ENCODE results near the gene WNT5B. TPM values are rescaled to one million over a fixed set of nuclear protein-coding genes. Genes with fewer than 3 reads are reported as not detected.
A peak's percentile ranks its signal among the peaks of the same experiment; 100 is the strongest.

The WNT5B gene
- total and polyA plus RNA-seq, 9 of the 15 experiments (the other 6 are each of a cell fraction or from before 2014, with no cell fraction given), result 0.42 to 16.8 (median 5.4) TPM

GRCh38 chr12:1614360-1614759, 14.7 kb upstream of the WNT5B start (continued):
- TF ChIP-seq ZNF57 (CRISPR knock-in tag; IDR thresholded peaks at IDR 0.05) (no peak), HDAC1 (IDR thresholded peaks at IDR 0.05) (no peak), NR4A1 (CRISPR knock-in tag; IDR thresholded peaks at IDR 0.05) (no peak), NR4A1 (tag; IDR thresholded peaks at IDR 0.05) (no peak), TFAP4 (CRISPR knock-in tag; IDR thresholded peaks at IDR 0.05; ENCODE audit: borderline replicate concordance) (peak; percentile 86), TEAD4 (IDR thresholded peaks at IDR 0.05; ENCODE audit: low read length) (peak; percentile 61), TEAD4 (CRISPR knock-in tag; IDR thresholded peaks at IDR 0.05; ENCODE audit: borderline replicate concordance) (no peak), PCBP1 (IDR thresholded peaks at IDR 0.05; ENCODE audit: low read depth, low read length, poor library complexity, severe bottlenecking) (no peak), RFX1 (IDR thresholded peaks at IDR 0.05) (peak; percentile 12; the same call in 1 of the 2 replicates), DLX4 (CRISPR knock-in tag; IDR thresholded peaks at IDR 0.05) (no peak), PHB (CRISPR knock-in tag; IDR thresholded peaks at IDR 0.05) (no peak), ZBTB9 (CRISPR knock-in tag; IDR thresholded peaks at IDR 0.05) (no peak), CBFA2T3 (IDR thresholded peaks at IDR 0.05) (peak; percentile 71), CHD4 (IDR thresholded peaks at IDR 0.05; ENCODE audit: insufficient read depth, insufficient replicate concordance, low read depth, low read length, poor library complexity, severe bottlenecking) (no peak), MYC (IDR thresholded peaks at IDR 0.05; ENCODE audit: low read depth, low read length) (no peak), MYC (CRISPR knock-in tag; IDR thresholded peaks at IDR 0.05; ENCODE audit: borderline replicate concordance, low read depth) (no peak), SIX5 (IDR thresholded peaks at IDR 0.05; ENCODE audit: borderline replicate concordance in 1 of 2, insufficient read depth in 1 of 2, low read depth in 1 of 2, low read length in 2 of 2) (no peak), ERF (CRISPR knock-in tag; IDR thresholded peaks at IDR 0.05) (no peak), NFRKB (IDR thresholded peaks at IDR 0.05; ENCODE audit: low read depth) (no peak), ARID1B (IDR thresholded peaks at IDR 0.05) (peak; percentile 53; the same call in 1 of the 2 replicates), DACH1 (IDR thresholded peaks at IDR 0.05; ENCODE audit: partially characterized antibody) (no peak), ARID2 (IDR thresholded peaks at IDR 0.05) (no peak), BRD9 (IDR thresholded peaks at IDR 0.05; ENCODE audit: low read depth, partially characterized antibody) (no peak)
- TF ChIP-seq, protein P1, sequence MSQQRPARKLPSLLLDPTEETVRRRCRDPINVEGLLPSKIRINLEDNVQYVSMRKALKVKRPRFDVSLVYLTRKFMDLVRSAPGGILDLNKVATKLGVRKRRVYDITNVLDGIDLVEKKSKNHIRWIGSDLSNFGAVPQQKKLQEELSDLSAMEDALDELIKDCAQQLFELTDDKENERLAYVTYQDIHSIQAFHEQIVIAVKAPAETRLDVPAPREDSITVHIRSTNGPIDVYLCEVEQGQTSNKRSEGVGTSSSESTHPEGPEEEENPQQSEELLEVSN (IDR thresholded peaks at IDR 0.05; ENCODE audit: borderline replicate concordance in 1 of 2, extremely low read depth in 1 of 2, insufficient read depth in 1 of 2, insufficient read length in 1 of 2, low read depth in 1 of 2, low read length in 1 of 2, poor library complexity in 1 of 2, severe bottlenecking in 1 of 2), result peak in 1 of 2 experiments; percentile 9
- TF ChIP-seq, protein P2, sequence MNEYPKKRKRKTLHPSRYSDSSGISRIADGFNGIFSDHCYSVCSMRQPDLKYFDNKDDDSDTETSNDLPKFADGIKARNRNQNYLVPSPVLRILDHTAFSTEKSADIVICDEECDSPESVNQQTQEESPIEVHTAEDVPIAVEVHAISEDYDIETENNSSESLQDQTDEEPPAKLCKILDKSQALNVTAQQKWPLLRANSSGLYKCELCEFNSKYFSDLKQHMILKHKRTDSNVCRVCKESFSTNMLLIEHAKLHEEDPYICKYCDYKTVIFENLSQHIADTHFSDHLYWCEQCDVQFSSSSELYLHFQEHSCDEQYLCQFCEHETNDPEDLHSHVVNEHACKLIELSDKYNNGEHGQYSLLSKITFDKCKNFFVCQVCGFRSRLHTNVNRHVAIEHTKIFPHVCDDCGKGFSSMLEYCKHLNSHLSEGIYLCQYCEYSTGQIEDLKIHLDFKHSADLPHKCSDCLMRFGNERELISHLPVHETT (CRISPR knock-in tag; conservative IDR thresholded peaks at IDR 0.05 in 1 of 2, IDR thresholded peaks at IDR 0.05 in 1 of 2), result no peak

Measured in K562 (cell line).